ENCODE measurements around the gene OSTM1.
"Not testable (repeated sequence)": the region's sequence is repeated elsewhere in the genome, so short reads cannot be mapped to it uniquely, and the experiment has no call there.

Gene OSTM1

DNA sequence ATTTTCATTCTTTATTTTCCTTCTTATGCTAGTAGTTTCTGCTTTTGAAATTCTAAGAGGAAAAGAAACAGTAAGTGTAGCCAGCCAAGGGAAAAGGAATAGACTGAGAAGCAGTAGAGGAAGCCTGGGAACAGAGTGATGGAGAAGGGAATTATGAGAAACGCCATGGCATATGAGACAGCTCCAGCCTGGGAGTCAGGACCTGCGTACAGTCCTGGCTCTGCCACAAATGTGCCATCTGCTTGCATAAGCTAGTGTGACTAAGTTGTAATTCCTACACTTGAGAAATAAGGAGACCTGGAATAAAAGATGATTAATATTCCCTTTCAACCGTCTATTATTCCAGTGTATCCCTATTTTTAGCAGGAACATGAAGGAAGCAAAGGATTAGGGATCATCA is 47.5 kb downstream of the OSTM1 start:
- TF ChIP-seq CTCF (IDR thresholded peaks at IDR 0.05; ENCODE audit: low read depth, low read length), result no peak
- Histone ChIP-seq H3K27me3 (no peaks in the 10 kb centered on the region), H3K4me1 (no peaks in the 10 kb centered on the region), H3K9me3 (no peaks in the 10 kb centered on the region), H3K36me3 (no peaks in the 10 kb centered on the region), H3K4me3 (ENCODE audit: low read depth, low read length) (no peak overlapping the region)
- DNase-seq, result no peak

DNA sequence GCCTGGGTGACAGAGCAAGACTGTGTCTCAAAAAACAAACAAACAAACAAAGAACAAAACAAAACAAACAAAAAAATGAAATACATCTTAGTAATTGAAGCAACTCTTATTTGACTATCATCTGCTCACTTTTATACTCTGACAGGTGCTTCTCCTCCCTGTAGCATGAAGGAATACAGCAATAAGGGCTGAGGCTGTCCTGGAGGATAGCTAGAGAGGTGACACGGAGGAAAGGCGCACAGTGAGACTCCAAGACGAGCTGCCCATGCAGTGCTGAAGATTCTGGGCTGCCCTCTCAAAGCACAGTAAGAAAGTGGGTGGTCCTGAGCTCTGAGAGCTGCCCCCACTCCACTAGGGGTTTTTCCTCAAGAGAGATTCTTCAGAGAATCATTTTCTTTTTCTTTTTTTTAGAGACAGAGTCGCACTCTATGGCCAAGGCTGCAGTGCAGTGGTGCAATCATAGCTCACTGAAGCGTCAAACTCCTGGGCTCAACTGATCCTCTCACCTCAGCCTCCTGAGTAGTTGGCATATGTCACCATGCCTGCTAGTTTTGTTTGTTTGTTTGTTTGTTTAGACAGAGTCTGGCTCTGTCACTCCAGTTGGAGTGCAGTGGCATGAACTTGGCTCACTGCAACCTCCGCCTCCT is 50.0 kb downstream of the OSTM1 start:
- H3K4me1 ChIP-seq, result no peaks in the 10 kb centered on the region
- no peaks in the 10 kb centered on the region for H3K36me3 ChIP-seq
- no peaks in the 10 kb centered on the region for H3K27me3 ChIP-seq
- DNase-seq, result no peak
- no peak for TF ChIP-seq CTCF (IDR thresholded peaks at IDR 0.05; ENCODE audit: low read depth, low read length)
- no peak overlapping the region for H3K4me3 ChIP-seq (ENCODE audit: low read depth, low read length)
- H3K9me3 ChIP-seq, result no peaks in the 10 kb centered on the region

- TF ChIP-seq CTCF (IDR thresholded peaks at IDR 0.05; ENCODE audit: low read depth, low read length), result no peak
- H3K36me3 ChIP-seq, result no peaks in the 10 kb centered on the region
These were observed 53.9 kb downstream of the OSTM1 start for GRCh38 chr6:108020472-108021116.

DNA sequence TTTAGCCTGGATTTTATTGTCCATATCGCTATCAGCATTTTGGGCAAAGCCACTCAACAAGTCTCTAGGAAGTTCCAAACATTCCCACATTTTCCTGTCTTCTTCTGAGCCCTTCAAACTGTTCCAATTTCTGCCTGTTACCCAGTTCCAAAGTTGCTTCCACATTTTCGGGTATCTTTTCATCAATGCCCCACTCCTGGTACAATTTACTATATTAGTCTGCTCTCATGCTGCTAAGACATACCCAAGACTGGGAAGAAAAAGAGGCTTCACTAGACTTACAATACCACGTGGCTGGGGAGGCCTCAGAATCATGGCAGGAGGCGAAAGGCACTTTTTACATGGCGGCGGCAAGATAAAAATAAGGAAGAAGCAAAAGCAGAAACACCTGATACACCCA is 58.3 kb downstream of the OSTM1 start:
- not testable (repeated sequence) for H3K4me1 ChIP-seq; H3K4me3 ChIP-seq (ENCODE audit: low read depth, low read length); H3K9me3 ChIP-seq; H3K36me3 ChIP-seq; H3K27me3 ChIP-seq; DNase-seq

More at GRCh38 chr6:108020472-108021116, 53.9 kb downstream of the OSTM1 start:
- no peaks in the 10 kb centered on the region for H3K9me3 ChIP-seq
- H3K4me3 ChIP-seq (ENCODE audit: low read depth, low read length), result no peak overlapping the region
- no peaks in the 10 kb centered on the region for H3K4me1 ChIP-seq
- H3K27me3 ChIP-seq, result no peaks in the 10 kb centered on the region
- DNase-seq, result no peak

GRCh38 chr6:108013787-108014439 is 60.6 kb downstream of the OSTM1 start:
- DNase-seq, result no peak
- H3K36me3 ChIP-seq, result no peaks in the 10 kb centered on the region
- TF ChIP-seq CTCF (IDR thresholded peaks at IDR 0.05; ENCODE audit: low read depth, low read length), result no peak

DNA sequence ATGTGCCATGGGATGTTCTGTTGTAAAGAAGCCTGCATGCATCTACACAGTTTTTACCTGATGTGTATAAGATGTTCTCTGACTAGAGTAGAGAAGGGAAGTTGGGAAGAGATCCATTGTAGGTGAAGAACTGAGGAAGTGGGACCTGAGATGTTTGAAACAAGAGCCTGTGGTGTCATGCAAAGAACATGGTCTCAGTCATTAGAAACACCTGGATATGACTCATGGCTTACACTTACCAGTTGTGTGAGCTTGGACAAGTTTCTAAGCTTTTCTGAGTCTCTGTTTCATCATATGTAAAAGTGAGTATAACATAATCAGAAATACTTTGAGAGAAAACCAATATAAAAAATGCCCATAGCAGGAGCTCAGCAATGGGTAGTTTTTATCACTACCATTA is 64.6 kb downstream of the OSTM1 start:
- no peak for TF ChIP-seq CTCF (IDR thresholded peaks at IDR 0.05; ENCODE audit: low read depth, low read length)
- H3K9me3 ChIP-seq, result peaks cover 3% of the 10 kb centered on the region; the same call in 1 of the 2 replicates
- DNase-seq, result no peak
- no peaks in the 10 kb centered on the region for H3K27me3 ChIP-seq
- no peaks in the 10 kb centered on the region for H3K36me3 ChIP-seq
- H3K4me1 ChIP-seq, result no peaks in the 10 kb centered on the region
- no peak overlapping the region for H3K4me3 ChIP-seq (ENCODE audit: low read depth, low read length)

More at GRCh38 chr6:108013787-108014439, 60.6 kb downstream of the OSTM1 start:
- Histone ChIP-seq H3K4me3 (ENCODE audit: low read depth, low read length) (no peak overlapping the region), H3K9me3 (peaks cover 3% of the 10 kb centered on the region; the same call in 1 of the 2 replicates), H3K4me1 (no peaks in the 10 kb centered on the region), H3K27me3 (no peaks in the 10 kb centered on the region)

DNA sequence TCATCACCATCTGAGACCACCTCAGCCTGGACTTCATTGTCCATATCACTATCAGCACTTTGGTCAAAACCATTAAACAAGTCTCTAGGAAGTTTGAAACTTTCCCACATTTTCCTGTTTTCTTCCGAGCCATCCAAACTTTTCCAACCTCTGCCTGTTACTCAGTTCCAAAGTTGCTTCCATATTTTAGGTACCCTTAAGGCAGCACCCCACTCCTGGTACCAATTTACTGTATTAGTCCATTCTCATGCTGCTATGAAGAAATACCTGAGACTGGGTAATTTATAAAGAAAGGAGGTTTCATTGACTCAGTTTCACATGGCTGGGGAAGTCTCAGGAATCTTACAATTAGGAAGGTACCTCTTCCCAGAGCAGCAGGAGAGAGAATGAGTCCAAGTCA is 65.3 kb downstream of the OSTM1 start:
- not testable (repeated sequence) for H3K4me1 ChIP-seq; H3K36me3 ChIP-seq; H3K4me3 ChIP-seq (ENCODE audit: low read depth, low read length); DNase-seq; H3K9me3 ChIP-seq; H3K27me3 ChIP-seq

Data from BE2C (cell line).